ENCODE results near the gene DOK6.

DOK6 gene

GRCh38 chr18:69757733-69758132 is 357.0 kb downstream of the DOK6 start:
- DNase-seq, result peak; percentile 34

GRCh38 chr18:69758458-69758857 is 357.8 kb downstream of the DOK6 start:
- DNase-seq, result peak; percentile 65

GRCh38 chr18:69759046-69759445 is 358.4 kb downstream of the DOK6 start:
- no peak for DNase-seq

- DNase-seq, result no peak
These were observed 362.3 kb downstream of the DOK6 start for GRCh38 chr18:69763002-69763401.

- no peak for DNase-seq
These were observed 363.1 kb downstream of the DOK6 start for GRCh38 chr18:69763821-69764220.

GRCh38 chr18:69770238-69770637 is 369.6 kb downstream of the DOK6 start:
- DNase-seq, result no peak

- DNase-seq, result peak; percentile 15
These were observed 374.1 kb downstream of the DOK6 start for GRCh38 chr18:69774831-69775230.

GRCh38 chr18:69777248-69777647 is 376.6 kb downstream of the DOK6 start:
- no peak for DNase-seq

GRCh38 chr18:69778680-69779079 is 378.0 kb downstream of the DOK6 start:
- DNase-seq, result no peak

GRCh38 chr18:69780851-69781250 is 380.2 kb downstream of the DOK6 start:
- no peak for DNase-seq

GRCh38 chr18:69784815-69785214 is 384.1 kb downstream of the DOK6 start:
- no peak for DNase-seq

- peak; percentile 34 for DNase-seq
These were observed 384.8 kb downstream of the DOK6 start for GRCh38 chr18:69785466-69785865.

GRCh38 chr18:69786427-69786826 is 385.7 kb downstream of the DOK6 start:
- peak; percentile 19 for DNase-seq

GRCh38 chr18:69787825-69788547 is 387.3 kb downstream of the DOK6 start:
- peak; percentile 70 for DNase-seq

- DNase-seq, result no peak
These were observed 389.1 kb downstream of the DOK6 start for GRCh38 chr18:69789794-69790193.

GRCh38 chr18:69790649-69791048 is 390.0 kb downstream of the DOK6 start:
- no peak for DNase-seq

GRCh38 chr18:69795791-69796190 is 395.1 kb downstream of the DOK6 start:
- no peak for DNase-seq

- DNase-seq, result no peak
These were observed 404.3 kb downstream of the DOK6 start for GRCh38 chr18:69804776-69805501.

- DNase-seq, result no peak
These were observed 407.7 kb downstream of the DOK6 start for GRCh38 chr18:69808399-69808798.

GRCh38 chr18:69813559-69813958 is 412.9 kb downstream of the DOK6 start:
- no peak for DNase-seq

- no peak for DNase-seq
These were observed 414.2 kb downstream of the DOK6 start for GRCh38 chr18:69814861-69815385.

GRCh38 chr18:69817335-69817940 is 416.8 kb downstream of the DOK6 start:
- DNase-seq, result peak; percentile 89

- no peak for DNase-seq
These were observed 418.8 kb downstream of the DOK6 start for GRCh38 chr18:69819460-69819859.

GRCh38 chr18:69820538-69820937 is 419.9 kb downstream of the DOK6 start:
- no peak for DNase-seq
